Esophagus muscularis mucosa (tissue), 4 donors: ENCODE data around the gene TTYH1. TPM values are rescaled to one million over a fixed set of nuclear protein-coding genes. Genes with fewer than 3 reads are reported as not detected.

Experiments
- DNase-seq: peaks from one replicate; pipeline ENCODE4 v3.0.0-alpha.2; 2017; ENCODE audit errors: extremely low spot score
- H3K27ac ChIP-seq, 4 donors: fragments of 200-600 bp; sonication (generic); replicated peaks in 1 of 4; 1 replicate in 3 of 4; 2 replicates in 1 of 4; pipeline ENCODE4 v1.5.1; 2016 to 2019; ENCODE audit warnings: mild to moderate bottlenecking in 1 of 4
- H3K27me3 ChIP-seq, 4 donors: fragments of 200-600 bp; sonication (generic); one replicate each; pipeline versions ENCODE4 v1.5.1 to v1.6.0; 2016 to 2019
- H3K36me3 ChIP-seq, 4 donors: fragments of 200-600 bp; sonication (generic); one replicate each; pipeline ENCODE4 v1.5.1; 2016 to 2019
- H3K4me1 ChIP-seq, 4 donors: fragments of 200-600 bp; sonication (generic); one replicate each; pipeline ENCODE4 v1.5.1; 2016 to 2019
- H3K4me3 ChIP-seq, 4 donors: fragments of 200-600 bp; sonication (generic); 1 replicate in 2 of 4; 2 replicates in 2 of 4; pipeline ENCODE4 v1.5.1; 2016 to 2019; ENCODE audit warnings: mild to moderate bottlenecking in 4 of 4, moderate library complexity in 1 of 4
- H3K9me3 ChIP-seq, 4 donors: fragments of 200-600 bp; sonication (generic); 1 replicate in 3 of 4; 2 replicates in 1 of 4; pipeline ENCODE4 v1.5.1; 2016 to 2019
- CTCF ChIP-seq, 3 experiments: fragments of 200-600 bp in 2 of 3; fragments of 450-650 bp in 1 of 3; sonication (generic) in 2 of 3; IDR thresholded peaks; one replicate each; pipeline ENCODE4 v1.5.1; 2017 to 2019; ENCODE audit warnings: antibody characterized with exemption in 3 of 3, mild to moderate bottlenecking in 2 of 3, moderate library complexity in 1 of 3
- EP300 ChIP-seq: sonication (generic); formaldehyde crosslinking; IDR thresholded peaks from one replicate; pipeline ENCODE4 v1.6.1; 2017; ENCODE audit warnings: antibody characterized with exemption
- POLR2A ChIP-seq: fragments of 450-650 bp; IDR thresholded peaks from one replicate; pipeline ENCODE4 v1.6.1; 2017; ENCODE audit warnings: antibody characterized with exemption, moderate library complexity, mild to moderate bottlenecking, low read depth
- POLR2AphosphoS5 ChIP-seq, 2 donors: sonication (generic); formaldehyde crosslinking; IDR thresholded peaks; one replicate each; pipeline ENCODE4 v1.6.1; 2017; ENCODE audit warnings: antibody characterized with exemption in 2 of 2
- WGBS: methylation state at CpG from one replicate; pipeline ENCODE4 v1.1.5; 2018; 5-methylcytosine and 5-hydroxymethylcytosine counted together
- intact Hi-C: fragments of 100-400 bp; cut with DNase I; formaldehyde crosslinking; loops from one replicate; pipeline ENCODE4 v1.15.1; 2023
- total RNA-seq, 4 donors: library from RNA; depleted of rRNA; stranded (reverse); fragments of >200 nt; gene quantifications; one replicate each; pipeline versions ENCODE4 v1.1.0 to v1.2.1, GENCODE V29; 2016

Gene TTYH1
- total RNA-seq, 4 donors from 2014 or later: 0.83 to 8.0 (median 5.6) TPM

DNA sequence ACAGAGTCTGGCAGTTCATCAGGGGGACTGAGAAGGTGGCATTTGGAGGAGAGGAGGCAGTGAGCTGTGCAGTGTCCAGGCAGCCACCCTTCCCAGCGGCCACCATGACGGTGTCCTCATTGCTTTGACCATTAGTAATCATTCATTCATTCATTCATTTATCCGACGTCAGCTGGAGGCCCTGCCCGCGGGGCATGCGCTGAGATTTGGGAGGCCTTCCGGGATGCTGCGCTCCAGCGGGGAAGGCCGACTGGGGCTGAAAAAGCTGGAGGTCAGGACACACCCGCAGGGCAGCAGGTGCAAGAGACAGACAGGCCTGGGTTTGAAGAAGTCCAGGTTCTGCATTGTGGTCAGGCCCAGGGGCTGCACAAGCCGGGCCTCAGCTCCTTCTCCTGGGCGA is 8.9 kb downstream of the TTYH1 start:
- TF ChIP-seq POLR2AphosphoS5 (IDR thresholded peaks at IDR 0.05): no peak
- no peak for TF ChIP-seq CTCF (IDR thresholded peaks at IDR 0.05)
- TF ChIP-seq EP300: no peak
- no peak for TF ChIP-seq POLR2A
- no peaks in the 10 kb centered on the region for H3K36me3 ChIP-seq
- DNase-seq: no peak
- H3K9me3 ChIP-seq: no peaks in the 10 kb centered on the region
- no peak overlapping the region for H3K27ac ChIP-seq
- H3K27me3 ChIP-seq: peaks cover 0 to 91% (median 27%) of the 10 kb centered on the region in 4 donors
- 75% methylated on average over 10 of the region's 14 CpGs for WGBS
- intact Hi-C loops: no loop called here
- H3K4me3 ChIP-seq: no peak overlapping the region
- peaks cover 8 to 18% (median 11%) of the 10 kb centered on the region in 4 donors for H3K4me1 ChIP-seq

DNA sequence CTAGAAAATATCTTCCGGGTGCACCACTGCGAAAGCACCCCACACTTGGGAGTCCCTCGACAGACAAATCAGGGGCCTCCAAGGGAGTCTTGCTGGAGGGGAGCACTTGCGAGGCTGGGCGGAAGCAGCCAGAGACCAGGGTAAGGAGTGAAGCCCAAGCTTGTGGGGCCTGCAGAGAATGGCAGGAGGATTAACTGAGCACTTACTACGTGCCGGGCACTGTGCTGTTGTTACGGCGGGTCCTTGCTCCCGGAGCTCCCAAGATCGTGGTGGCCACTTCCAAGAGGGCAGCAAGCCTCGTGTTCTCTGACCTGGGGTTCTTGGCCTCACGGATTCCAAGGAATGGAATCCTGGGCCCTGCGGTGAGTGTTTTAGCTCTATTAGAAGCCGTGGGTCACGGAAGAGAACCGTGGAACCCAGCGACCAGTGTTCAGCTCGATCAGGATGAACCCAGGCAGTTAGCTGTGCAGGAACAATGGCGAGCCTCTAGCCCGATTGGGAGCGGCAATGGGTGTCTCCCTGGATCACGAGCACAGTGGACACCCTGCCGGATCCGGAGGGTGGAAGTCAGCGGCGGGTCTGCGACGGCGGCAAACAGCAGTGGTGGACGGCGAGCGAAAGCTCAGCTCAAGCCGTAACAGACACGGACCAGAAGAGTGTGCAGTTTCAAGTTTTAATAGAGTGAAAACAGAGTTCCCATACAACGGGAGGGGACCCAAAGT is 9.6 kb downstream of the TTYH1 start:
- intact Hi-C loops: no loop called here
- H3K36me3 ChIP-seq: no peaks in the 10 kb centered on the region
- H3K4me3 ChIP-seq: no peak overlapping the region
- no peak for DNase-seq
- no peak overlapping the region for H3K27ac ChIP-seq
- peaks cover 0 to 91% (median 31%) of the 10 kb centered on the region in 4 donors for H3K27me3 ChIP-seq
- TF ChIP-seq CTCF (IDR thresholded peaks at IDR 0.05) (no peak), POLR2AphosphoS5 (IDR thresholded peaks at IDR 0.05) (no peak), POLR2A (no peak), EP300 (no peak)
- 88% methylated on average over 28 of the region's 36 CpGs for WGBS
- no peaks in the 10 kb centered on the region for H3K9me3 ChIP-seq
- peaks cover 8 to 17% (median 11%) of the 10 kb centered on the region in 4 donors for H3K4me1 ChIP-seq

DNA sequence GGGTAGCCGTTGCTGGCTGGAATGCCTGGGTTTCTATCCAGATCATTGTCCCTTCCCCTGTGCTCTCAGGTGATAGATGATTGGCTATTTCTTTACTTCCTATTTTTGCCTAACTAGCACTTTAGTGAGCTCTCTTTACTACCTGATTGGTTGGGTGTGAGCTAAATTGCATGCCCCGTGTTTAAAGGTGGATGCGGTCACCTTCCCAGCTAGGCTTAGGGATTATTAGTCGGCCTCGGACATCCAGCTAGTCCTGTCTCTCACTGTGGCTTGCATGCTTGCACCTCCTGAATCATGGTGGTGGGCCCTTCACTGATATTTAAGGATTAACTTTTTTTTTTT is 10.1 kb downstream of the TTYH1 start:
- no peak for DNase-seq
- 69% methylated on average over 5 of the region's 5 CpGs for WGBS
- H3K4me1 ChIP-seq: peaks cover 10 to 17% (median 14%) of the 10 kb centered on the region in 4 donors
- no peaks in the 10 kb centered on the region for H3K9me3 ChIP-seq
- H3K4me3 ChIP-seq: no peak overlapping the region
- peaks cover 0 to 91% (median 31%) of the 10 kb centered on the region in 4 donors for H3K27me3 ChIP-seq
- intact Hi-C loops: no loop called here
- H3K36me3 ChIP-seq: no peaks in the 10 kb centered on the region
- H3K27ac ChIP-seq: no peak overlapping the region
- TF ChIP-seq CTCF (IDR thresholded peaks at IDR 0.05) (no peak), POLR2AphosphoS5 (IDR thresholded peaks at IDR 0.05) (no peak), POLR2A (no peak), EP300 (no peak)

GRCh38 chr19:54426291-54426931 is 11.1 kb downstream of the TTYH1 start:
- no peak for TF ChIP-seq CTCF (IDR thresholded peaks at IDR 0.05)
- no peak for TF ChIP-seq POLR2AphosphoS5 (IDR thresholded peaks at IDR 0.05)
- TF ChIP-seq EP300: no peak
- TF ChIP-seq POLR2A: no peak
- Histone ChIP-seq H3K27me3 (peaks cover 0 to 91% (median 29%) of the 10 kb centered on the region in 4 donors), H3K36me3 (no peaks in the 10 kb centered on the region), H3K4me3 (no peak overlapping the region), H3K4me1 (peaks cover 13 to 18% (median 17%) of the 10 kb centered on the region in 4 donors), H3K27ac (no peak overlapping the region), H3K9me3 (no peaks in the 10 kb centered on the region)
- intact Hi-C loops: no loop called here
- 88% methylated on average over 9 of the region's 17 CpGs for WGBS
- DNase-seq: no peak
